ENCODE data around the gene YBX2. TPM values are rescaled to one million over a fixed set of nuclear protein-coding genes. Genes with fewer than 3 reads are reported as not detected.
"Not testable (repeated sequence)": the region's sequence is repeated elsewhere in the genome, so short reads cannot be mapped to it uniquely, and the experiment has no call there.

The YBX2 gene
- total RNA-seq, 4 donors from 2014 or later, result 3.3 to 6.5 (median 5.3) TPM

- TF ChIP-seq POLR2AphosphoS5 (IDR thresholded peaks at IDR 0.05) (no peak), POLR2A (IDR thresholded peaks at IDR 0.05) (no peak), CTCF (IDR thresholded peaks at IDR 0.05) (no peak), EP300 (IDR thresholded peaks at IDR 0.05) (no peak)
- Histone ChIP-seq H3K4me3 (no peak overlapping the region), H3K27ac (no peak overlapping the region), H3K27me3 (peaks cover 58% of the 10 kb centered on the region), H3K4me1 (peaks cover 0 to 10% (median 6%) of the 10 kb centered on the region in 3 donors), H3K9me3 (no peaks in the 10 kb centered on the region), H3K36me3 (no peaks in the 10 kb centered on the region)
- no peak for ATAC-seq
- 80% methylated on average over 2 of the region's 3 CpGs; no CpG with 5 or more reads in 1 of the 2 donors for WGBS, 2 donors (ENCODE audit: low coverage in 1 of 2)
These were observed 40.6 kb upstream of the YBX2 start for GRCh38 chr17:7334938-7335538.

- Histone ChIP-seq H3K4me1 (peaks cover 0 to 23% (median 14%) of the 10 kb centered on the region in 3 donors), H3K27me3 (peaks cover 40% of the 10 kb centered on the region)
- H3K4me3 ChIP-seq, ATAC-seq, H3K36me3 ChIP-seq, H3K9me3 ChIP-seq, H3K27ac ChIP-seq: not testable (repeated sequence)
- WGBS, 2 donors (ENCODE audit: low coverage in 1 of 2), result 34 to 66% methylated on average over 8 to 13 of the region's 14 CpGs
These were observed 38.2 kb upstream of the YBX2 start for GRCh38 chr17:7332600-7333069.

DNA sequence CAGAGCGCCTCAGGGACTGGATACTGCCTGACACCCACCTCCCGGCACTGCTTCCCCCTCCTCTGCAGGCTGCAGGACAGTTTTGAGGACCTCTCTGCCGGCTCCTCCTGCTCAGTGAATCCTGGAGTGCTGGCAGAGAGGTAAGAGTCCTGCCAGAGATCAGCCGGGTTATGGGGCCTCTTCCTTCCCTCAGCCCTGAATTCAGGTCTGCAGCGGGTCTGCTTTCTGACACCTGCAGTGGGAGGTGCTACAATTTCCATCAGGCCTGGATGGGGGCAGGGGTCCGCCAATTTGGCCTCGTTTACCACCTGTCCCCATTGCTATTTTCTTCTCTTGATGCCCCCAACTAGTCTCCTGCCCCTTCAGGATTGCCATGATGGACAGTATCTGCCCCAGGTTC, 37.7 kb upstream of the YBX2 start:
- WGBS, 2 donors (ENCODE audit: low coverage in 1 of 2), result 33 to 40% methylated on average over 2 to 3 of the region's 7 CpGs
- peaks cover 0 to 29% (median 14%) of the 10 kb centered on the region in 3 donors for H3K4me1 ChIP-seq
- TF ChIP-seq EP300 (IDR thresholded peaks at IDR 0.05) (no peak), POLR2A (IDR thresholded peaks at IDR 0.05) (no peak), POLR2AphosphoS5 (IDR thresholded peaks at IDR 0.05) (no peak), CTCF (IDR thresholded peaks at IDR 0.05) (no peak)
- H3K9me3 ChIP-seq, result no peaks in the 10 kb centered on the region
- peaks cover 37% of the 10 kb centered on the region for H3K27me3 ChIP-seq
- no peak overlapping the region for H3K27ac ChIP-seq
- no peak for ATAC-seq
- H3K4me3 ChIP-seq, result no peak overlapping the region
- H3K36me3 ChIP-seq, result peaks cover 0 to under 1% of the 10 kb centered on the region in 2 donors

DNA sequence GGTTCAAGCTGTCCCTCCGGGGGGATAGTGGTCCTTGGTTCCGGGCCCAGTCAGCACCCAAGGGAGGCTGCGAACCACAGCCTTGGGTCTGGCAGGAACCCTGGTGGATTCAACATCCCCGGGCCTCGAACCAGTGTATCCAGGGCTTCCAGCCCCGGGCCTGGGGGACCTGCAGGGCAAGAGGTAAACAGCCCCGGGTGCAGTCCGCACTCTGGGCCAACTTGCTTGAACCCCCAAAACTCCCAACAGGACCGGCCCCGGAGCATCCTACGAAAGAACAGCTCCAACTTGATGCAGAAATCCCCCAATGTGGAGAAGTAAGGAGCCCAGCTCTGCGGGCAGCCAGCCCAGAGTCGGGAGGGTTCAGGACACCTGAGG, 36.2 kb upstream of the YBX2 start:
- H3K36me3 ChIP-seq, result peaks cover 0 to 15% of the 10 kb centered on the region in 2 donors
- no peak for TF ChIP-seq EP300 (IDR thresholded peaks at IDR 0.05)
- peaks cover 22% of the 10 kb centered on the region for H3K27me3 ChIP-seq
- H3K4me1 ChIP-seq, result peaks cover 0 to 31% (median 14%) of the 10 kb centered on the region in 3 donors
- peak overlapping the region; percentile 72 to 96 (median 90) for H3K27ac ChIP-seq
- ATAC-seq, result no peak
- peak overlapping the region; percentile 60 to 63 for H3K4me3 ChIP-seq
- WGBS, 2 donors (ENCODE audit: low coverage in 1 of 2), result 100% methylated on average over 1 of the region's 13 CpGs; no CpG with 5 or more reads in 1 of the 2 donors
- H3K9me3 ChIP-seq, result no peaks in the 10 kb centered on the region

GRCh38 chr17:7329997-7330637, 35.7 kb upstream of the YBX2 start:
- peaks cover 0 to 31% (median 14%) of the 10 kb centered on the region in 3 donors for H3K4me1 ChIP-seq
- no peaks in the 10 kb centered on the region for H3K9me3 ChIP-seq
- peak overlapping the region; percentile 72 to 96 (median 90) for H3K27ac ChIP-seq
- peak; percentile 77 for ATAC-seq
- TF ChIP-seq CTCF (IDR thresholded peaks at IDR 0.05), result no peak
- no peak for TF ChIP-seq POLR2AphosphoS5 (IDR thresholded peaks at IDR 0.05)
- TF ChIP-seq EP300 (IDR thresholded peaks at IDR 0.05), result no peak
- no peak for TF ChIP-seq POLR2A (IDR thresholded peaks at IDR 0.05)
- H3K36me3 ChIP-seq, result peaks cover 0 to 20% of the 10 kb centered on the region in 2 donors
- H3K4me3 ChIP-seq, result peak overlapping the region; percentile 60 to 63
- peaks cover 17% of the 10 kb centered on the region for H3K27me3 ChIP-seq
- WGBS, 2 donors (ENCODE audit: low coverage in 1 of 2), result 0% methylated on average over 7 of the region's 34 CpGs; no CpG with 5 or more reads in 1 of the 2 donors

All from gastroesophageal sphincter (tissue), 4 donors.